HepG2 (cell line): Measurements from ENCODE around the gene SEPTIN12. TPM values are rescaled to one million over a fixed set of nuclear protein-coding genes. Genes with fewer than 3 reads are reported as not detected.
A peak's percentile ranks its signal among the peaks of the same experiment; 100 is the strongest.
"Not testable (repeated sequence)": the region's sequence is repeated elsewhere in the genome, so short reads cannot be mapped to it uniquely, and the experiment has no call there.

Experiments
- ATAC-seq: fragments of 200-7000 bp; cut with Tn5 transposase; 3 replicates; pipeline ENCODE4 v1.9.1; 2020; ENCODE audit warnings: mild to moderate bottlenecking, moderate library complexity
- BruUV-seq: library from RNA; stranded (reverse); fragments of 400-500 nt; replicated peaks from 2 replicates; lab custom pipeline; 2021; lab: Mats Ljungman, UMichigan
- CTCF ChIA-PET: fragments of 300-600 bp; formaldehyde crosslinking; extraction: SDS; loops from one replicate; lab custom pipeline; 2021; ENCODE audit warnings: low total read pairs, inconsistent platforms, low intra/inter-chr PET ratio; lab: Yijun Ruan, JAX
- POLR2A ChIA-PET: fragments of 350-600 bp; sonication (Branson Sonifier 250); formaldehyde crosslinking; loops from one replicate; lab custom pipeline; 2020; ENCODE audit warnings: antibody characterized with exemption, inconsistent platforms; lab: Yijun Ruan, JAX
- DNase-seq: peaks from one replicate; pipeline ENCODE4 v3.0.0-alpha.2; 2015; ENCODE audit warnings: low spot score
- FAIRE-seq: peaks from 3 replicates; lab custom pipeline; 2011; peaks lifted over from hg19 to GRCh38; lab: Jason Lieb, UNC
- H2AFZ ChIP-seq: one replicate; pipeline ENCODE4 v1.6.1; 2011; ENCODE audit warnings: low read length, inconsistent platforms
- H3K27ac ChIP-seq: fragments of 300-600 bp; 3 replicates; pipeline ENCODE4 v1.8.0; 2011; ENCODE audit warnings: mixed run types, mild to moderate bottlenecking, mixed read lengths, low read length, inconsistent platforms; ENCODE audit not compliant: insufficient read depth; ENCODE audit errors: extremely low read length
- H3K27me3 ChIP-seq, 2 experiments: fragments of 200-600 bp in 1 of 2; 2 replicates in 1 of 2; 3 replicates in 1 of 2; pipeline versions ENCODE4 v1.6.0 to v1.8.0; 2011; ENCODE audit warnings: low read length in 2 of 2, mild to moderate bottlenecking in 2 of 2, moderate library complexity in 2 of 2, inconsistent platforms in 1 of 2; ENCODE audit not compliant: insufficient read depth in 2 of 2, control insufficient read depth in 1 of 2
- H3K36me3 ChIP-seq, 2 experiments: fragments of 200-600 bp in 1 of 2; replicated peaks in 1 of 2; 2 replicates in 1 of 2; 3 replicates in 1 of 2; pipeline versions ENCODE4 v1.5.1 to v1.8.0; 2011; ENCODE audit warnings: low read length in 2 of 2, inconsistent platforms in 1 of 2; ENCODE audit not compliant: insufficient read depth in 2 of 2, control insufficient read depth in 1 of 2
- H3K4me1 ChIP-seq: 2 replicates; pipeline ENCODE4 v1.5.1; 2012; ENCODE audit warnings: low read length, inconsistent platforms; ENCODE audit not compliant: insufficient read depth
- H3K4me2 ChIP-seq: 2 replicates; pipeline ENCODE4 v1.6.0; 2011; ENCODE audit warnings: low read depth, low read length, inconsistent platforms
- H3K4me3 ChIP-seq, 3 experiments: fragments of 200-600 bp in 1 of 3; sonication (generic), shearing (Covaris generic) in 1 of 3; replicated peaks in 1 of 3; 2 replicates each; pipeline ENCODE4 v1.5.1; 2011 to 2016; ENCODE audit warnings: low read length in 3 of 3, inconsistent platforms in 2 of 3, low read depth in 2 of 3, mild to moderate bottlenecking in 2 of 3, control low read depth in 1 of 3, mixed read lengths in 1 of 3; ENCODE audit not compliant: insufficient read depth in 1 of 3
- H3K79me2 ChIP-seq: one replicate; pipeline ENCODE4 v1.6.1; 2011; ENCODE audit warnings: low read length, inconsistent platforms; ENCODE audit not compliant: insufficient read depth
- H3K9ac ChIP-seq: 2 replicates; pipeline ENCODE4 v1.6.0; 2011; ENCODE audit warnings: mild to moderate bottlenecking, low read depth, low read length, inconsistent platforms; ENCODE audit not compliant: insufficient read depth
- H3K9me3 ChIP-seq: 2 replicates; pipeline ENCODE4 v1.5.1; 2012; ENCODE audit warnings: mild to moderate bottlenecking, low read length
- H4K20me1 ChIP-seq: 2 replicates; pipeline ENCODE4 v1.6.0; 2011; ENCODE audit warnings: inconsistent platforms, mild to moderate bottlenecking, low read length, moderate library complexity; ENCODE audit not compliant: insufficient read depth
- CBX2 ChIP-seq, 2 experiments: fragments of 200-600 bp in 1 of 2; sonication (generic); formaldehyde crosslinking in 1 of 2; IDR thresholded peaks; 2 replicates each; pipeline versions ENCODE4 v1.7.0 to v1.8.1; 2018 to 2022; ENCODE audit warnings: low read depth in 2 of 2, low read length in 1 of 2, mild to moderate bottlenecking in 1 of 2, missing genetic modification reagents in 1 of 2
- GFI1 ChIP-seq: sonication (generic); formaldehyde crosslinking; IDR thresholded peaks from 2 replicates; pipeline ENCODE4 v1.5.0; 2020; ENCODE audit warnings: missing genetic modification reagents, mild to moderate bottlenecking, borderline replicate concordance
- HNRNPL ChIP-seq: fragments of 200-400 bp; formaldehyde crosslinking; IDR thresholded peaks from 2 replicates; pipeline ENCODE4 v1.6.1; 2017; ENCODE audit warnings: mild to moderate bottlenecking, low read depth, low read length
- IRF1 ChIP-seq: sonication (generic); formaldehyde crosslinking; IDR thresholded peaks from 2 replicates; pipeline ENCODE4 v1.4.0; 2020; ENCODE audit warnings: low read depth, mild to moderate bottlenecking, missing genetic modification reagents
- POGZ ChIP-seq: sonication (generic); formaldehyde crosslinking; IDR thresholded peaks from 2 replicates; pipeline ENCODE4 v1.4.0; 2020; ENCODE audit warnings: mild to moderate bottlenecking, missing genetic modification reagents
- SRSF1 ChIP-seq: fragments of 200-400 bp; formaldehyde crosslinking; optimal IDR thresholded peaks from 2 replicates; pipeline ENCODE3; 2017; ENCODE audit warnings: mild to moderate bottlenecking, low read depth, low read length, moderate library complexity
- ZNF121 ChIP-seq: sonication (generic); formaldehyde crosslinking; IDR thresholded peaks from 2 replicates; pipeline ENCODE4 v1.5.0; 2020; ENCODE audit warnings: mild to moderate bottlenecking, missing genetic modification reagents
- ZNF280B ChIP-seq: sonication (generic); formaldehyde crosslinking; IDR thresholded peaks from 2 replicates; pipeline ENCODE4 v1.5.0; 2020; ENCODE audit warnings: missing genetic modification reagents, mild to moderate bottlenecking, borderline replicate concordance
- ZNF572 ChIP-seq: sonication (generic); formaldehyde crosslinking; IDR thresholded peaks from 2 replicates; pipeline ENCODE4 v1.5.1; 2020; ENCODE audit warnings: mild to moderate bottlenecking, missing genetic modification reagents
- WGBS: methylation state at CpG from one replicate; pipeline ENCODE4 v1.1.6; 2017; ENCODE audit warnings: low lambda C conversion rate; 5-methylcytosine and 5-hydroxymethylcytosine counted together
- in situ Hi-C: cut with HindIII; loops from 2 replicates; pipeline ENCODE4 v1.10.0; 2017; ENCODE audit warnings: low pct_unique_long_range_greater_than_20kb; ENCODE audit not compliant: extremely low pct_ligation_motif_present
- intact Hi-C: fragments of 100-400 bp; cut with micrococcal nuclease; formaldehyde crosslinking; loops from one replicate; pipeline ENCODE4 v1.10.0; 2022; ENCODE audit not compliant: unreplicated experiment
- polyA plus RNA-seq, 8 experiments: library from polyadenylated mRNA; depleted of rRNA in 3 of 8; stranded (reverse) in 7 of 8; unstranded in 1 of 8; fragments of >200 nt; fragmentation: Illumina TruSeq in 4 of 8; extraction: Trizol in 4 of 8; gene quantifications; 2 replicates each; pipeline versions ENCODE4 v1.2.1 to v1.2.3, GENCODE V29; 2011 to 2016; ENCODE audit warnings: low read depth in 4 of 8, missing spikeins in 1 of 8, mixed read lengths in 1 of 8; ENCODE audit not compliant: insufficient read depth in 1 of 8
- total RNA-seq, 5 experiments: library from RNA; depleted of rRNA; stranded (reverse); fragments of >200 nt; fragmentation: Illumina TruSeq; extraction: Trizol; gene quantifications; 2 replicates each; pipeline ENCODE4 v1.2.3, GENCODE V29; 2016; ENCODE audit warnings: low read depth in 1 of 5

SEPTIN12 gene
- total and polyA plus RNA-seq, 2 of the 13 experiments (the other 11 are each of a cell fraction or from before 2014, with no cell fraction given) = 0.22 TPM; not detected in 1

GRCh38 chr16:4738370-4738769 is 49.8 kb downstream of the SEPTIN12 start:
- H4K20me1 ChIP-seq, BruUV-seq, H3K27ac ChIP-seq, H3K36me3 ChIP-seq, H3K9me3 ChIP-seq, H3K27me3 ChIP-seq, H3K79me2 ChIP-seq, H3K9ac ChIP-seq, H3K4me3 ChIP-seq, CTCF ChIA-PET, H2AFZ ChIP-seq, intact Hi-C loops, ATAC-seq, H3K4me2 ChIP-seq, POLR2A ChIA-PET, FAIRE-seq, DNase-seq, in situ Hi-C loops: not testable (repeated sequence)
- TF ChIP-seq ZNF121 (CRISPR knock-in tag) = peak; percentile 85
- WGBS = 32% methylated on average over 5 of the region's 5 CpGs
- H3K4me1 ChIP-seq = peaks cover 16% of the 10 kb centered on the region

GRCh38 chr16:4737545-4737944 is 50.6 kb downstream of the SEPTIN12 start:
- Histone ChIP-seq H3K36me3 (no peaks in the 10 kb centered on the region), H3K27ac (no peak overlapping the region), H3K9ac (no peak overlapping the region), H3K4me3 (no peak overlapping the region), H3K4me1 (peaks cover 13% of the 10 kb centered on the region), H3K79me2 (peaks cover 13% of the 10 kb centered on the region), H2AFZ (no peak overlapping the region), H4K20me1 (no peaks in the 10 kb centered on the region), H3K4me2 (no peak overlapping the region), H3K27me3 (no peaks in the 10 kb centered on the region; a peak in 2 of 5 replicates), H3K9me3 (no peaks in the 10 kb centered on the region)
- BruUV-seq = no TSS peak
- ChIA-PET POLR2A (no interaction called here), CTCF (no interaction called here)
- DNase-seq (no peak), ATAC-seq (no peak), FAIRE-seq (no peak)
- in situ Hi-C loops = no loop called here
- intact Hi-C loops = no loop called here
- 59% methylated on average over 13 of the region's 15 CpGs for WGBS
- TF ChIP-seq CBX2 (IDR thresholded peaks at IDR 0.05; ENCODE audit: low read depth, low read length) (no peak), CBX2 (CRISPR knock-in tag; IDR thresholded peaks at IDR 0.05; ENCODE audit: low read depth) (no peak), SRSF1 (no peak), GFI1 (CRISPR knock-in tag) (no peak), HNRNPL (no peak), ZNF280B (CRISPR knock-in tag) (no peak), IRF1 (no peak), ZNF572 (no peak), POGZ (CRISPR knock-in tag) (no peak)
